ENCODE data around the gene EIF2D.
"Not testable (repeated sequence)": the region's sequence is repeated elsewhere in the genome, so short reads cannot be mapped to it uniquely, and the experiment has no call there.

EIF2D gene

GRCh38 chr1:206636671-206637070 lies 24.4 kb upstream of the EIF2D start:
- no peak overlapping the region for H3K4me3 ChIP-seq (ENCODE audit: low read depth, low read length)

GRCh38 chr1:206635978-206636345 lies 23.7 kb upstream of the EIF2D start:
- H3K4me3 ChIP-seq (ENCODE audit: low read depth, low read length): peak overlapping the region; percentile 75

GRCh38 chr1:206635080-206635977 lies 23.1 kb upstream of the EIF2D start, which contains the start of gene DYRK3:
Gene DYRK3, plus strand, starts transcription at chr1:206635536. Its CDS starts 168 bp downstream, at chr1:206635704.
- H3K4me3 ChIP-seq (ENCODE audit: low read depth, low read length): peak within 1 kb of the TSS; percentile 75

GRCh38 chr1:206634365-206635079 lies 22.3 kb upstream of the EIF2D start:
- peak overlapping the region; percentile 75 for H3K4me3 ChIP-seq (ENCODE audit: low read depth, low read length)

- H3K4me3 ChIP-seq (ENCODE audit: low read depth, low read length): no peak overlapping the region
Observed at GRCh38 chr1:206633708-206634121, 21.4 kb upstream of the EIF2D start.

- H3K4me3 ChIP-seq (ENCODE audit: low read depth, low read length): no peak overlapping the region
Observed at GRCh38 chr1:206631085-206631509, 18.8 kb upstream of the EIF2D start.

- no peak overlapping the region for H3K4me3 ChIP-seq (ENCODE audit: low read depth, low read length)
Observed at GRCh38 chr1:206628916-206629315, 16.7 kb upstream of the EIF2D start.

GRCh38 chr1:206626396-206626795 lies 14.1 kb upstream of the EIF2D start:
- not testable (repeated sequence) for H3K4me3 ChIP-seq (ENCODE audit: low read depth, low read length)

- H3K4me3 ChIP-seq (ENCODE audit: low read depth, low read length): no peak overlapping the region
Observed at GRCh38 chr1:206609229-206609991, 2.9 kb downstream of the EIF2D start.

- no peak overlapping the region for H3K4me3 ChIP-seq (ENCODE audit: low read depth, low read length)
Observed at GRCh38 chr1:206608108-206608698, 4.1 kb downstream of the EIF2D start.

- H3K4me3 ChIP-seq (ENCODE audit: low read depth, low read length): no peak overlapping the region
Observed at GRCh38 chr1:206606867-206607266, 5.4 kb downstream of the EIF2D start.

GRCh38 chr1:206604861-206605260 lies 7.4 kb downstream of the EIF2D start:
- no peak overlapping the region for H3K4me3 ChIP-seq (ENCODE audit: low read depth, low read length)

GRCh38 chr1:206600527-206600926 lies 11.7 kb downstream of the EIF2D start:
- H3K4me3 ChIP-seq (ENCODE audit: low read depth, low read length): no peak overlapping the region

GRCh38 chr1:206596319-206596666 lies 16.0 kb downstream of the EIF2D start:
- no peak overlapping the region for H3K4me3 ChIP-seq (ENCODE audit: low read depth, low read length)

- no peak overlapping the region for H3K4me3 ChIP-seq (ENCODE audit: low read depth, low read length)
Observed at GRCh38 chr1:206595581-206596318, 16.5 kb downstream of the EIF2D start.

- H3K4me3 ChIP-seq (ENCODE audit: low read depth, low read length): no peak overlapping the region
Observed at GRCh38 chr1:206593351-206593925, 18.8 kb downstream of the EIF2D start.

GRCh38 chr1:206591696-206592095 lies 20.6 kb downstream of the EIF2D start:
- no peak overlapping the region for H3K4me3 ChIP-seq (ENCODE audit: low read depth, low read length)

GRCh38 chr1:206591226-206591625 lies 21.0 kb downstream of the EIF2D start:
- H3K4me3 ChIP-seq (ENCODE audit: low read depth, low read length): no peak overlapping the region

GRCh38 chr1:206590025-206590758 lies 22.1 kb downstream of the EIF2D start:
- no peak overlapping the region for H3K4me3 ChIP-seq (ENCODE audit: low read depth, low read length)

Measured in iPS-11a (cell line).